PC-9 (cell line): ENCODE data around the gene GPR26.

ENCODE experiments used
- CTCF ChIP-seq: fragments of 200-600 bp; sonication (generic); conservative IDR thresholded peaks from 2 replicates; pipeline ENCODE4 v1.6.1; 2017; ENCODE audit warnings: mixed run types, antibody characterized with exemption, mild to moderate bottlenecking, moderate library complexity
- EZH2 ChIP-seq: fragments of 200-600 bp; sonication (generic); IDR thresholded peaks from 2 replicates; pipeline ENCODE4 v1.8.0; 2017; ENCODE audit warnings: antibody characterized with exemption, low read depth

GRCh38 chr10:123651421-123652047 is 14.6 kb upstream of the GPR26 start:
- TF ChIP-seq EZH2 (no peak), CTCF (no peak)
